HG03571 (cell line): ENCODE measurements around the gene MINPP1.
"Not testable (repeated sequence)": the region's sequence is repeated elsewhere in the genome, so short reads cannot be mapped to it uniquely, and the experiment has no call there.

Experiments
- ATAC-seq: cut with Tn5 transposase; IDR thresholded peaks from one replicate; pipeline ENCODE4 v1.9.1; 2021; ENCODE audit not compliant: unreplicated experiment

The MINPP1 gene, protein sequence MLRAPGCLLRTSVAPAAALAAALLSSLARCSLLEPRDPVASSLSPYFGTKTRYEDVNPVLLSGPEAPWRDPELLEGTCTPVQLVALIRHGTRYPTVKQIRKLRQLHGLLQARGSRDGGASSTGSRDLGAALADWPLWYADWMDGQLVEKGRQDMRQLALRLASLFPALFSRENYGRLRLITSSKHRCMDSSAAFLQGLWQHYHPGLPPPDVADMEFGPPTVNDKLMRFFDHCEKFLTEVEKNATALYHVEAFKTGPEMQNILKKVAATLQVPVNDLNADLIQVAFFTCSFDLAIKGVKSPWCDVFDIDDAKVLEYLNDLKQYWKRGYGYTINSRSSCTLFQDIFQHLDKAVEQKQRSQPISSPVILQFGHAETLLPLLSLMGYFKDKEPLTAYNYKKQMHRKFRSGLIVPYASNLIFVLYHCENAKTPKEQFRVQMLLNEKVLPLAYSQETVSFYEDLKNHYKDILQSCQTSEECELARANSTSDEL

DNA sequence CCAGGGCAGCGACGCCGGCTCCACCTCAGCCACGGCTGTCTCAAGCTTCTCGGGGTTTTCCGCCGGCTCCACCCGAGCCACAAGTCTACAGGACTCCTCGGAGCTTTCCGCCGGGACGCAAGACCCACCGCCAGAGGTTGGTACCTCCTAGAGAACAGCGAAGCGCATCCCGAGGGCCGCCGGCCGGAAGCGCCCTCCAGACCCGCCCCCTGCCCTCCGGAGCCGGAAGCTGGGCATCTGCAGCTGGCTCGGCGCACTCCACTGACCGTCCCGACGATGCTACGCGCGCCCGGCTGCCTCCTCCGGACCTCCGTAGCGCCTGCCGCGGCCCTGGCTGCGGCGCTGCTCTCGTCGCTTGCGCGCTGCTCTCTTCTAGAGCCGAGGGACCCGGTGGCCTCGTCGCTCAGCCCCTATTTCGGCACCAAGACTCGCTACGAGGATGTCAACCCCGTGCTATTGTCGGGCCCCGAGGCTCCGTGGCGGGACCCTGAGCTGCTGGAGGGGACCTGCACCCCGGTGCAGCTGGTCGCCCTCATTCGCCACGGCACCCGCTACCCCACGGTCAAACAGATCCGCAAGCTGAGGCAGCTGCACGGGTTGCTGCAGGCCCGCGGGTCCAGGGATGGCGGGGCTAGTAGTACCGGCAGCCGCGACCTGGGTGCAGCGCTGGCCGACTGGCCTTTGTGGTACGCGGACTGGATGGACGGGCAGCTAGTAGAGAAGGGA is at the start of gene MINPP1:
Gene MINPP1, plus strand, starts transcription at position 254 of the 726 bp plus-strand sequence. Its CDS starts 23 bp downstream, at position 277.
- peak; percentile 97 for ATAC-seq

DNA sequence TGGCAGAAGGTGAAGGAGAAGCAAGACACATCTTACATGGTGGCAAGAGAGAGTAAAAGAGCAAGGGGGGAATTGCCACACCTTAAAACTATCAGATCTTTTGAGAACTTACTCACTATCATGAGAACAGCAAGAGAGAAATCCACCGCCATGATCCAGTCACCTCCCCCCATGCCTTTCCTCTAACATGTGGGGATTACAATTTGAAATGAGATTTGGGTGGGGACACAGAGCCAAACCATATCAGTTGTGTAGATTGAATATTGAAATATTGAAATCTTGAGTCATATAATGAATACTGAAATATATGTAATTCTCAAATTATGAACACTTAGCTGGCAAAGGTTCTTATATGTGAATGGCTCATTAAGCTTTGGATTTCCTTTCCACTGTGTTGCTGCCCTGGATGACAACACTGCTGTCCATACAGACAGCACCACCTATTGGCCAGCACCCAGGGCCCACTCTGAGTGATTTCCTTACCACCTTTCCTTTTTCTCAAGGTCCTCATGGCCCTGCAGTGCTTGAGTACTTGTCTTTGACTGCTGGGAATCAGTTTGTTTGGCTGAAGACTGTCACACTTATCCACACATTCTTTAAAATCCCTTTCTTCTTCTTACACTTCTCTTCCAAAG is 48.0 kb upstream of the MINPP1 start:
- not testable (repeated sequence) for ATAC-seq

DNA sequence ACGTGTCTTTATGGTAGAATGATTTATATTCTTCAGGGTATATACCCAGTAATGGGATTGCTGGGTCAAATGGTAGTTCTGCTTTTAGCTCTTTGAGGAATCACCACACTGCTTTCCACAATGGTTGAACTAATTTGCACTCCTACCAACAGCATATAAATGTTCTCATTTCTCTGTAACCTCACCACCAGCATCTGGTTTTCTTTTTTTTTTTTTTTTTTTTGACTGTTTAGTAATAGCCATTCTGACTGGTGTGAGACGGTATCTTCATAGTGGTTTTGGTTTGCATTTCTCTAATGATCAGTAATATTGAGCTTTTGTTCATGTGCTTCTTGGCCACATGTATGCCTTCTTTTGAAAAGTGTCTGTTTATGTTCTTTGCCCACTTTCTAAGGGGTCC is 42.9 kb upstream of the MINPP1 start:
- ATAC-seq, result not testable (repeated sequence)

DNA sequence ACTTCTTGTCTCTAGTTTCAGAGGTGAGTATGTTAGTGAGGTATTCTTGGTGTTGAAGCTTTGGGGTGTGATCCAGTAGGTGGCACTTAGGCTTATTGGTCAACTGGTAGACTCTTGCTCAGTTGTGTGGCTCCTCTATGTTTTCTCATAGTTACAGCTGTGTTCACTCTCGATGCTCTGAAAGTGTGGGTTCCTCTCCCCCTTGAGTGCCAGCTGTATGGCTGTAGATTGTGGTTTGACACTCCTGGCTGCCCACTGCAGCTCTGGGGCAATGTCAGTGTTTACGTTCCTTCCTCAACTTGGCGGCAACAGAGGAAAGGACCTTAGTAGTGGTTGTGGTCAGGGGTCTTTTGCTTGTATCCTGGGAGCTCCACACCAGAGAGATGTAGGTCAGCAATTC is 37.8 kb upstream of the MINPP1 start:
- ATAC-seq, result not testable (repeated sequence)

DNA sequence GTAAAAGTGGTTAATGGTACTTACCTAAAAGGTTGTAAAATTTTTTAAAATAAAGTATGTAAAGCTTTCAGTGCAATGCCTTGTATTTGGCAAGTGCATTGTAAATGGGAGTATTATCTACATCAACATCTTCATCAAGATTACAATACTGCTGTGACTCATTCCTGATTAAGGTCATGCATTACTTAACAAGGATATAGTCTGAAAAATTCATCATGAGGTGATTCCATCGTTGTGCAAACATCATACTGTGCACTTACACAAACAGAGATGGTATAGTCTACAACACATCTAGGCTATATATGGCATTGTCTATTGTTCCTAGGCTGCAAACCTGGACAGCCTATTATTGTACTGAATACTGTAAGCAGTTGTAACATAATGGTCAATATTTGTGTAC is 16.0 kb upstream of the MINPP1 start:
- ATAC-seq, result not testable (repeated sequence)

DNA sequence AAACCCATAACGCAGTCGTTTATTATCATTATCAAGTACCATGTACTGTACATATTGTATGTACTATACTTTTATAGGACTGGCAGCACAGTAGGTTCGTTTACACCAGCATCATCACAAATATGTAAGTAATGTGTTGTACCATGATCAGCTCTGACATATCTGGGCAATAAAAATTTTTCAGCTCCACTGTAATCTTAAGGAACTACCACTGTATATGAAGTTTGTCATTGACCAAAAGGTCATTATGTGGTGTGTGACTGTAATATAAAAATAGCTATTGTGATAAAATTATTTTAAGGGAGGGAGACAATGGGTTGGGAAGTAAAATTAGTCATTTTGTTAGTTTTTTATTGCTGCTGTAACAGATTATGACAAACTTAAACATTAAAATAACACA is 14.4 kb upstream of the MINPP1 start:
- not testable (repeated sequence) for ATAC-seq

DNA sequence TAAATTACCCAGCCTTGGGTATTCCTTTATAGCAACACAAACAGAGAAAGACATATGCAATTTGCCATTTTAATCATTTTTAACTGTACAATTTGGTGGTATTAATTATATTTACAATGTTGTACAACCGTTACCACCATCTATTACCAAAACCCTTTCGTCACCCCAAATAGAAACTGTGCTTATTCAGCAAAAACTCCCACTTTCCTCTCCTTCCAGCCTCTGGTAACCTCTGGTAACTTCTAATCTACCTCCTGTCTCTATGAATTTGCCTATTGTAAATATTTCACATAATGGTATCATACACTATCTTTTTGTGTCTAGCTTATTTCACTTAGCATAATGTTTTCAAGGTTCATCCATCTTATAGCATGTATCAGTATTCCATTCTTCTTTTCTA is 12.2 kb upstream of the MINPP1 start:
- ATAC-seq, result not testable (repeated sequence)

DNA sequence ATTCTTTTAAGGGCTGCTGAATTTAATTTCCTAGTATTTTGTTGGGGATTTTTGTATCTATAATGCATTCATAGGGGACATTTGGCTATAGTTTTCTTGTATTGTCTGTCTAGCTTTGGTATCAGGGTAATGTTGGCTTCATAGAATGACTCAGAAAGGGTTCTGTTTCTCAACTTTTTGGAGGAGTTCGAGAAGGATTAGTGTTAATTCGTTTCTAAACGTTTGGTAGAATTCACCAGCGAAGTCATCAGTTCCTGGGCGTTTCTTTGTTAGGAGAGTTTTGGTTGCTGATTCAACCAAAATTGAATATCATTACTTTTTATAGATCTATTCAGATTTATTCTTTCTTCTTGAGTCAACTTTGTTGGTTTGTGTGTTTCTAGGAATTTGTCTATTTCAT is 9.2 kb upstream of the MINPP1 start:
- not testable (repeated sequence) for ATAC-seq

DNA sequence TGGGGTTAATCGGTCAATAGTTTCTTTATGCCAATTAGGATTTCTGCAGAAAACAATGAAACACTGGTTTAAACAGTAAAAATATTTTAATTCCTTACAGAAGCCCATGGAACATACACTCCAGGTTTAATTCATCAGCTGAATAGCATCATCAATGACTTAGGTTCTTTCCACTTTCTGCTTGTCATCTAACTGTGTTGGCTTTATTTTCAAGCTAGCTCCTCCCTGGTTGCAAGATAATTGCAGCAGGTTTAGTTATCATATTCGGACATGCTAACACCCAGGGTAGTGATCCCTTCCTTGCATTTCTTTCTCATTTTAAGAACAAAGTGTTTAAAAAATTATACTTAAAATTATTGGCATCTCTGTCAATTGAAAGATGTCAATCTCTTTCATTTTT is 7.3 kb upstream of the MINPP1 start:
- ATAC-seq, result not testable (repeated sequence)

DNA sequence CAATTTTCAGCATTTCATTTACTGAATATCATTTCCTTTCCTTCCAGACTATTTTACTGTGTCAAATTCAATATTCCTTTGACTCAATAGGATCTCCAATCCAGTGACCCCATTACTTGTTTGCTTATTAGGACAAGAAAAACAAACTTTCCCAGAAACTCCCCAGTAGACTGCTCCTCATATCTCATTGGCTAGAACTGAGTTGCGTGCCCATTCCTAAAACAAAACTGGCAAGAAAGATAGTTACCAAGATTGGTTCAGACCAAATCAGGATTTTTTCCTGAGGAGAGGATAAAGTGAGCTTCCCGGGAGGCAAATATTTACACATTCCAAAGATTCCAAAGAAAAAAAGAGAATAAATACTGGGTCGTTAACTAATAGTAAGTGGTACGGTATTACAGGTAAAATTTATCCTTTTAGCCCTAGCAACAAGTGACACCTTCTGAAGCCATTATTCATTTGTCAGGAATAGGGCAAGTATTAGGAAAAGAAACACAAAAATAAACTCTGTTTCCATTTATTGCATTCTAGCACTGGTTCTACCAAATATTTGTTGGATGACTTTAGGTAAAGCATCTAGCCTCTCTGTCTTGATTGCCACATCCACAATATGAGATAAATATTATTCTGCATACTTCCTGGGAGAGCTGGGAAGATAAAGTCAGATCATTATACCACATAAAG is 6.4 kb upstream of the MINPP1 start:
- ATAC-seq, result not testable (repeated sequence)

DNA sequence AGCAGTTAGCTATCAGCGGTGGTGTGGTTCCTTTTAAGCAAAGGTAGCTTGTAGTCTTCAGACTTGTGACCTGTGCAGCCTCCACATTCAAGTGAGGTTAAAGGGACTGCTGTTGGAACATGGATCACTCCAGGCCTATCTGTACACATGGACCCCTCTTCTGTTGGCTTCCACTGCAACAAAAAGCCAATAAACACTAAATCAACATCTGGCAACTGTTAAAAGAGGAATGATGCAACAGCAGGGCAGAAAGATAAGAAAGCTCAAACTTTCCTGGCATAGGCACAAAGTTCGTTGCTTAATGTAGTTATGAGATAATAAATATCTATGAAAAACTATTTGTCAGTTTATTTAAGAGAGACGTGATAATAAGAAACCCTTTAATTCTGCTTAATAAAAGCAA is 4.0 kb upstream of the MINPP1 start:
- ATAC-seq, result no peak

DNA sequence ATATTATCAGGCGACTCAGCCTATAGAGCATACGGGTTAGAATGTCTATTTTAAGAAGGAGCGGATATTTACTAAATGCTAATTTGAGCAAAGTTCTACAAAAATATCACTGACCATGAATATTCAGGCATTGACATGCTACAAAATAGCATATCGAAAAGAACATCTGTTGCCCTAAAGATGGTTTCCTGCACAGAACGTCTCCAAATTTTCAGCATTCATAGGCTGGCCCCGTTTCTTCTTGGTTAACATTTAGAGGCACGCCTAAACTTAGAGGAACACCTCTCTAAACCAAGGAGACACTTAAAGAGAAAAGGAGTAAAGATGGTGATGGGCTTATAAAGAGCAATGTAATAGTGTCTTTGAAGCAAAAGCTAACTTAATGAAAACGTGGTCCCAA is 1.3 kb upstream of the MINPP1 start:
- ATAC-seq, result no peak

DNA sequence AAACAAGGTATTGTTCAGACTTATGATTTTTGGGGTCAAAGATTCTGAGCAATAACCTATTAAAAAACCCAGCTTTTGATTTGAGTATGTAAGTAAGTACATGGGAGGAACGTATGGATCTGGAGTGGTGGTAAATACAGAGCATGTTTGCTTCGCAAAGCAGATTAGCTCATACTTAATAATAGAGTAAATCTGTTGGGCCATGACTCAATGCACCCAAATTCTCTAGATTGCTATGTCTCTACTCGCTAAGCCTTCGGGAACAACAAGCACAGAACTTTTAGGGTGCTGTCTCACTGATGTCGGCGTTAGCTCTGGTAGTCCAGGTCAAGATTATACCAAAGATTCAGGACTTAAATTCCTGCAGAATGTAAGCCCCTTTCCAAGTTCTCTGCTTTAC is 807 bp upstream of the MINPP1 start:
- no peak for ATAC-seq

DNA sequence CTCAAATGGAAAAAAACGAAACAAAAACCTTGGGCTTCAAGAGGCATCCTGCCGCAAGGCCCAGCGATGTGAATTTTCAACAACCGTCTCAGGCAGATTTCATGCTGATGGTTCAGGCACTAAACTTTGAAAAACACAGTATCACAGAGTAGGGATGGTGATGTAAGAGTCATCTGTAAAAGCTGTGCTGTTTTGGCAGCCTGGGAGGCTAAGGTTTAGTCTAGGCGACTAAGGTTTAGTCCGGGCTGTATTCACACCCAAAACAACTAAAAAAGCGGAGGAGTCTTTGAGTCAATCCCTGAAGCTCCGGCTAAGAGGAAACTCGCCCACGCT is 420 bp upstream of the MINPP1 start:
- ATAC-seq, result no peak

DNA sequence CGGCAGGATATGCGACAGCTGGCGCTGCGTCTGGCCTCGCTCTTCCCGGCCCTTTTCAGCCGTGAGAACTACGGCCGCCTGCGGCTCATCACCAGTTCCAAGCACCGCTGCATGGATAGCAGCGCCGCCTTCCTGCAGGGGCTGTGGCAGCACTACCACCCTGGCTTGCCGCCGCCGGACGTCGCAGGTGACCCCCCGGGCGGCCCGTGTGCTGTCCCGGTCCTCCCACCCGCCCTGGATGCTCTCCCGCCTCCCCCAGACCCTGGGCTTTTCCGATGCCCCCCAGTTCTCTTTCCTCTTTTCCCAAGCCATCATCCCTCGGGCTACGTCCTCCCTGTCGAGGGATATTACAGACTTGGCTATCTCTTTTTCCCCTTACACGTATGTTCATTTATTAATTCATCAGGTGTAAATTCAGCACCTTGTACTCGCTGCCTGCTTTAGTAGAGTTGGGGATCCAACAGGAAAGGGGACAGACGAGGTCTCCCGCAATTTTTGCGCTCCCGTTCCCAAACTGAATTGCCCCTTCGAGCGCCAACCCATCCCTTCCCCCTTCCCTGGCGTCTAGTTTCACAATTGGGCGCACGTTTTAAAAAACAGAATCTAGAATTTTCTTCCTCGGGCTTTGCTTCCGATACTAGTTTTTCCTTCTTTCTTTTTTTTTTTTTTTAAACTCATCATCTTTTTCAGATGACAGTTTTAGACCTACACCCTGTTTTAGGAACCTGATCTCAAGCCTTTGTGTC is 846 bp downstream of the MINPP1 start:
- peak; percentile 51 for ATAC-seq

DNA sequence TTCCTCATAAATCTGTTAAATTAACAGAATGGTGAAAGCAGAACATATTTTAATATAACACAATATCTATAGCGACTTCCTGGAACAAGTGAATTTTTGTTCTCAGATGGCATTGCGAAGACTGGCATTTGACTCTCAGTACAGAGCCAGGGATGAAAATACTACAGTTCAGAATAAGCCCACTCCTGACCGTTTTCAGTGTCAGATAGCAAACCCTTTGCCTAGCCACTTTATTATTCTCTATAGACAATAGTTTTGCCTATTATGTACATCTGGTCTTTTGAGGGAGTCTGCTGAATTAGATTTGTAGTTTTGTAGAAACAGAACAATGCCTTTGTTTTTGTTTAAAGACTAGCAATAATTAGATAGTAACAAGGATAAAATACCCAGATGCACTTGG is 2.3 kb downstream of the MINPP1 start:
- no peak for ATAC-seq

DNA sequence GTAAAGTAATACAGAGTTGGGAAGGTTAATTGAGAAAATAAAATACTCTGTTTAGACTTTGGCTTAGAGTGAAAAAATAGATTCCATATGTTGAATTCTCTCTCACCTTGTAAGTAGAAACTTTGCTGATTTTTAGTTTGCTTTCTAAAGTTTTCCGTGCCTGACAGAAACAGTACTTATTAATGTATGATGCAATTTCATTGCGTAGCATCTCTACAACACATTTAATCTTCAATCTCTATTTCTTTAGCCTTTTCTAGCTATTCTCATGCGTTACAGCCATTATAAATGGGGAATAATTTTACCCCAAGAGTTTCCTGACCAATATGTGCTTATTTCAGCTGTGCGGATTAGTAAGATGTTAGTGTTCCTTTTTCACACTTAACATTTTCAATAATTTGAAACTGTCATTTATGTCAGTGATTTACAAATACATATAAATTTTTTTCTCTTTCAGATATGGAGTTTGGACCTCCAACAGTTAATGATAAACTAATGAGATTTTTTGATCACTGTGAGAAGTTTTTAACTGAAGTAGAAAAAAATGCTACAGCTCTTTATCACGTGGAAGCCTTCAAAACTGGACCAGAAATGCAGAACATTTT is 3.3 kb downstream of the MINPP1 start:
- ATAC-seq, result no peak

DNA sequence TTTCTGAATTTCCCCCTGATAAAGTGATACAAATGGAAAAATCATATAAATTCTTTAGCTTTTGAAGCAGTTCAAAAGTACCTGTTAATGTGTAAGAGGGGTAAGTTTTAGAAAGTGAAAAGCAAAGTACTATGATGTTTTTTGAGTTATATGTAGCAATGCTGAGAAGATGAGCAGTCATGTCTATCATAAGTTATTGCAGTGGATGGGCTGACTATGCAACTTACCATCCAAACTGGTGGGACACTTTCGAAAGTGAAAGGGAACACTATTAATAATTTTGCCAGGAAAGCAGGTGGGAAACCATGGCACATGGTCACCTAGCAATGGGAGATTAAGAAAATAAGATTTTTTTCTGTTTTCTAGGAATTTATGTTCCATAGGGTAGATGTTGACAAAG is 4.1 kb downstream of the MINPP1 start:
- no peak for ATAC-seq

DNA sequence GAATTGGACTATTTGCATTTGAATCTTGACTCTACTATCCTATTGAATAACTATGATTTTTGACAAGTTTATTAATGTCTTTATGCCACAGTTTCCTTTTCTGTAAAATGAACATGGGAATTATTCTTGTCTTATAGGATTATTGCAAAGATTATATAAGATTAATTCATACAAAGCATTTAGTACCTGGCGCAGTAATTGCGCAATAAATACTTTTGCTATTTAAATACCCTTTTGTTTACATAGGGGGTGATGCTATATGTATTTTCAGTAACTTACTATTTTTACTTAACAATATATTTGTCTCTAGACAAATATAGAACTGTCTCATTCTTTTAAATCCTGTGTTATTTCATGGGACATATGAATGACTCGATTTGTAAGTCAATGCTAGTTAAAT is 5.3 kb downstream of the MINPP1 start:
- ATAC-seq, result no peak

DNA sequence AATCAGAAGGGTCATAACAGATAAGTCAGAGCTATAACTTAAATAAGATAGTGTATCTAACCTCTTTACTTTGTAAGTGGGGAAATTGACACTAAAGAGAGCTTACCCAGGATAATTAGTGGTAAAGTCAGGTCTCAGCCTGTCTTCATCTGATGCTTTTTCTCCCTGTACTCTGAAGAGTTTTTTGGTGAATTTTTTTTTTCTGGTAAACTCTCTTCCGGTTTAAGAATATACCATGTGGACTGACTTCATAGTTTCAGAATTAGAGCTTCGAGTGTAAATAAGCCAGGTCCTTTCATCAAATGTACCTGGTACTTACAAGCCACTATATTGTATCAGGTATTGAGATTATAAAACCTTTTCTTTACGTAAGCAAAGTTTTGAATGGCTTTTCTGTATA is 6.8 kb downstream of the MINPP1 start:
- no peak for ATAC-seq
